H9 (cell line): ENCODE measurements around the gene PCSK6. TPM values are rescaled to one million over a fixed set of nuclear protein-coding genes. Genes with fewer than 3 reads are reported as not detected.

Source experiments
- DNase-seq: peaks from one replicate; pipeline ENCODE4 v3.0.0-alpha.2; 2017
- H2AFZ ChIP-seq: one replicate; pipeline ENCODE4 v1.6.1; 2013; ENCODE audit warnings: mild to moderate bottlenecking, low read length, control low read depth, moderate library complexity
- H2AK5ac ChIP-seq: 2 replicates; pipeline ENCODE4 v1.6.1; 2013; ENCODE audit warnings: low read length, control low read depth, mixed read lengths; ENCODE audit not compliant: insufficient read length
- H2BK120ac ChIP-seq: one replicate; pipeline ENCODE4 v1.6.1; 2013; ENCODE audit warnings: low read depth, mild to moderate bottlenecking, low read length, control low read depth, inconsistent platforms; ENCODE audit not compliant: poor library complexity, severe bottlenecking
- H2BK12ac ChIP-seq: 2 replicates; pipeline ENCODE4 v1.6.1; 2013; ENCODE audit warnings: low read length, control low read depth, mixed read lengths, low read depth; ENCODE audit not compliant: insufficient read length
- H2BK15ac ChIP-seq: 2 replicates; pipeline ENCODE4 v1.6.1; 2013; ENCODE audit warnings: low read depth, low read length, control low read depth
- H2BK20ac ChIP-seq: one replicate; pipeline ENCODE4 v1.6.1; 2013; ENCODE audit warnings: low read depth, mild to moderate bottlenecking, low read length, control low read depth, inconsistent platforms; ENCODE audit not compliant: poor library complexity, severe bottlenecking
- H2BK5ac ChIP-seq: 2 replicates; pipeline ENCODE4 v1.6.1; 2013; ENCODE audit warnings: low read length, control low read depth, mixed read lengths; ENCODE audit not compliant: insufficient read length
- H3K14ac ChIP-seq: 2 replicates; pipeline ENCODE4 v1.6.1; 2013; ENCODE audit warnings: low read length, control low read depth; ENCODE audit not compliant: insufficient read depth
- H3K18ac ChIP-seq: 2 replicates; pipeline ENCODE4 v1.6.1; 2013; ENCODE audit warnings: low read depth, mild to moderate bottlenecking, mixed read lengths, low read length, control low read depth; ENCODE audit not compliant: insufficient read length
- H3K23ac ChIP-seq: 2 replicates; pipeline ENCODE4 v1.6.1; 2013; ENCODE audit warnings: low read length, control low read depth, mixed read lengths, low read depth; ENCODE audit not compliant: insufficient read length
- H3K23me2 ChIP-seq: 2 replicates; pipeline ENCODE4 v1.6.1; 2013; ENCODE audit warnings: low read depth, mild to moderate bottlenecking, mixed read lengths, low read length, control low read depth; ENCODE audit not compliant: insufficient read length, poor library complexity, severe bottlenecking
- H3K27ac ChIP-seq: 2 replicates; pipeline ENCODE4 v1.5.1; 2013; ENCODE audit warnings: low read length, control low read depth, mixed read lengths, low read depth; ENCODE audit not compliant: insufficient read length
- H3K27me3 ChIP-seq: 2 replicates; pipeline ENCODE4 v1.6.1; 2013; ENCODE audit warnings: low read length, control low read depth, inconsistent platforms; ENCODE audit not compliant: insufficient read depth
- H3K4ac ChIP-seq: 2 replicates; pipeline ENCODE4 v1.6.1; 2013; ENCODE audit warnings: low read depth, mild to moderate bottlenecking, control low read depth, inconsistent platforms, low read length, moderate library complexity
- H3K4me1 ChIP-seq: 2 replicates; pipeline ENCODE4 v1.6.1; 2013; ENCODE audit warnings: low read length, control low read depth, inconsistent platforms; ENCODE audit not compliant: insufficient read depth
- H3K4me2 ChIP-seq: 2 replicates; pipeline ENCODE4 v1.6.1; 2013; ENCODE audit warnings: low read length, control low read depth, mixed read lengths; ENCODE audit not compliant: insufficient read length, insufficient read depth
- H3K56ac ChIP-seq: 2 replicates; pipeline ENCODE4 v1.6.1; 2013; ENCODE audit warnings: low read depth, mild to moderate bottlenecking, mixed read lengths, low read length, control low read depth; ENCODE audit not compliant: insufficient read length
- H3K79me1 ChIP-seq: 2 replicates; pipeline ENCODE4 v1.6.1; 2013; ENCODE audit warnings: low read depth, mild to moderate bottlenecking, moderate library complexity, low read length, control low read depth, inconsistent platforms; ENCODE audit not compliant: insufficient read depth, poor library complexity, severe bottlenecking
- H3K79me2 ChIP-seq: 2 replicates; pipeline ENCODE4 v1.6.1; 2013; ENCODE audit warnings: low read length, control low read depth, inconsistent platforms; ENCODE audit not compliant: insufficient read depth
- H3K9ac ChIP-seq: 2 replicates; pipeline ENCODE4 v1.6.1; 2013; ENCODE audit warnings: low read length, control low read depth, mixed read lengths; ENCODE audit not compliant: insufficient read length; ENCODE audit errors: extremely low read depth
- H3K9me3 ChIP-seq: one replicate; pipeline ENCODE4 v1.6.1; 2013; ENCODE audit warnings: low read depth, low read length, inconsistent platforms; ENCODE audit not compliant: control insufficient read depth
- H3T11ph ChIP-seq: one replicate; pipeline ENCODE4 v1.6.1; 2013; ENCODE audit warnings: mild to moderate bottlenecking, low read length, control low read depth, inconsistent platforms
- H4K20me1 ChIP-seq: one replicate; pipeline ENCODE4 v1.6.1; 2013; ENCODE audit not compliant: control insufficient read depth, insufficient read length, insufficient read depth
- H4K5ac ChIP-seq: 2 replicates; pipeline ENCODE4 v1.6.1; 2013; ENCODE audit warnings: low read depth, mild to moderate bottlenecking, mixed read lengths, low read length, control low read depth; ENCODE audit not compliant: insufficient read length
- H4K8ac ChIP-seq: replicated peaks from 2 replicates; pipeline ENCODE4 v1.6.1; 2013; ENCODE audit warnings: low read length, control low read depth, mixed read lengths, low read depth; ENCODE audit not compliant: insufficient read length
- H4K91ac ChIP-seq: 2 replicates; pipeline ENCODE4 v1.6.1; 2013; ENCODE audit warnings: low read depth, mild to moderate bottlenecking, moderate library complexity, mixed read lengths, low read length, control low read depth; ENCODE audit not compliant: insufficient read length
- H3K27ac Mint-ChIP-seq, 3 experiments: 2 replicates in 2 of 3; 3 replicates in 1 of 3; pipeline ENCODE4 v1.8.0; 2020 to 2021; ENCODE audit warnings: mixed read lengths in 3 of 3, mild to moderate bottlenecking in 1 of 3, moderate library complexity in 1 of 3
- H3K27me3 Mint-ChIP-seq: 2 replicates; pipeline ENCODE4 v1.8.0; 2021; ENCODE audit warnings: low read depth, mild to moderate bottlenecking, moderate library complexity, mixed read lengths
- H3K36me3 Mint-ChIP-seq, 3 experiments: 2 replicates in 2 of 3; 3 replicates in 1 of 3; pipeline ENCODE4 v1.8.0; 2020 to 2021; ENCODE audit warnings: low read depth in 3 of 3, mixed read lengths in 3 of 3; ENCODE audit not compliant: insufficient read depth in 1 of 3
- H3K4me1 Mint-ChIP-seq, 2 experiments: 2 replicates each; pipeline ENCODE4 v1.8.0; 2020; ENCODE audit warnings: mixed read lengths in 2 of 2
- H3K4me3 Mint-ChIP-seq, 2 experiments: 2 replicates in 1 of 2; 3 replicates in 1 of 2; pipeline ENCODE4 v1.8.0; 2020 to 2021; ENCODE audit warnings: mild to moderate bottlenecking in 2 of 2, mixed read lengths in 2 of 2, moderate library complexity in 1 of 2
- H3K9me3 Mint-ChIP-seq, 2 experiments: 2 replicates in 1 of 2; 3 replicates in 1 of 2; pipeline ENCODE4 v1.8.0; 2020; ENCODE audit warnings: mild to moderate bottlenecking in 2 of 2, mixed read lengths in 2 of 2, moderate library complexity in 1 of 2
- CTCF ChIP-seq: fragments of 200-600 bp; sonication (generic); conservative IDR thresholded peaks from 3 replicates; pipeline ENCODE4 v1.8.0; 2021; ENCODE audit warnings: antibody characterized with exemption, mild to moderate bottlenecking
- WGBS: extraction: QIAGEN DNeasy Blood & Tissue Kit; methylation state at CpG from one replicate; pipeline ENCODE4 v1.1.7; 2013; ENCODE audit warnings: missing lambda C conversion rate, low lambda C conversion rate, mixed read lengths; ENCODE audit not compliant: insufficient read length; ENCODE audit errors: extremely low coverage; 5-methylcytosine and 5-hydroxymethylcytosine counted together
- total RNA-seq: library from RNA; stranded (reverse); gene quantifications from 2 replicates; pipeline ENCODE4 v1.2.1, GENCODE V29; 2021

Gene PCSK6
- total RNA-seq, 1 experiment from 2014 or later = 4.0 TPM

- Histone ChIP-seq H3T11ph (no peak overlapping the region), H3K9me3 (no peaks in the 10 kb centered on the region), H3K79me2 (no peaks in the 10 kb centered on the region), H3K56ac (no peak overlapping the region), H3K9ac (no peak overlapping the region), H4K5ac (no peak overlapping the region), H2BK120ac (no peak overlapping the region), H3K18ac (no peak overlapping the region), H2BK12ac (no peak overlapping the region), H4K8ac (no peak overlapping the region), H2AK5ac (no peak overlapping the region), H2BK15ac (no peak overlapping the region), H3K23ac (no peak overlapping the region), H4K91ac (no peak overlapping the region), H3K14ac (no peak overlapping the region), H3K79me1 (no peaks in the 10 kb centered on the region), H4K20me1 (no peaks in the 10 kb centered on the region), H3K4ac (no peak overlapping the region), H3K27me3 (no peaks in the 10 kb centered on the region), H2BK20ac (no peak overlapping the region), H3K23me2 (no peaks in the 10 kb centered on the region), H3K4me2 (no peak overlapping the region), H2AFZ (no peak overlapping the region), H2BK5ac (no peak overlapping the region), H3K27ac (no peak overlapping the region), H3K4me1 (no peaks in the 10 kb centered on the region)
- no peaks in the 10 kb centered on the region for H3K36me3 Mint-ChIP-seq
- peaks cover 13 to 28% of the 10 kb centered on the region in 2 experiments for H3K4me1 Mint-ChIP-seq
- H3K27ac Mint-ChIP-seq = no peak overlapping the region
- no peaks in the 10 kb centered on the region; the same call in 1 of the 2 replicates for H3K27me3 Mint-ChIP-seq
- H3K9me3 Mint-ChIP-seq = no peaks in the 10 kb centered on the region
- TF ChIP-seq CTCF = no peak
- DNase-seq = no peak
- WGBS = no CpG with 5 or more reads among the region's 8 CpGs
- no peak overlapping the region for H3K4me3 Mint-ChIP-seq
Observed at GRCh38 chr15:101454365-101454764, 35.1 kb downstream of the PCSK6 start.
